ENCODE data around the gene KRTAP5-6.

KRTAP5-6 gene

DNA sequence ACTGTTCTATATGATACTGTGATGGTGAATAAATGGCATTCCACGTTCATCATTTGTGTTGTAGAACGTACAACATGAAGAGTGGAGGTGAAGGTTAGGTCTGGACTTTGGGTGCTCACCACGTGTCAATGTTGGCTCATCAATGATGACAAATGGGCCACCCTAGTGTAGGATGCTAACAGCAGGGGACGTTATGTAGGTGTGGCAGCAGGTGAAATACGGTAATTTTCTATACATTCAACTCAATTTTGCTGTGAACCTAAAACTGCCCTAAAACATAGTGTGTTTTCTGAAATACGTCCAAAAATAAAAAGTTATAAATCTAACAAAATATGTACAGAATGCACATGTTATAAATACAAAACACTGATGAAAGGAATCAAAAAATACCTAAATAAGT, 6.2 kb downstream of the KRTAP5-6 start:
- DNase-seq = no peak

DNA sequence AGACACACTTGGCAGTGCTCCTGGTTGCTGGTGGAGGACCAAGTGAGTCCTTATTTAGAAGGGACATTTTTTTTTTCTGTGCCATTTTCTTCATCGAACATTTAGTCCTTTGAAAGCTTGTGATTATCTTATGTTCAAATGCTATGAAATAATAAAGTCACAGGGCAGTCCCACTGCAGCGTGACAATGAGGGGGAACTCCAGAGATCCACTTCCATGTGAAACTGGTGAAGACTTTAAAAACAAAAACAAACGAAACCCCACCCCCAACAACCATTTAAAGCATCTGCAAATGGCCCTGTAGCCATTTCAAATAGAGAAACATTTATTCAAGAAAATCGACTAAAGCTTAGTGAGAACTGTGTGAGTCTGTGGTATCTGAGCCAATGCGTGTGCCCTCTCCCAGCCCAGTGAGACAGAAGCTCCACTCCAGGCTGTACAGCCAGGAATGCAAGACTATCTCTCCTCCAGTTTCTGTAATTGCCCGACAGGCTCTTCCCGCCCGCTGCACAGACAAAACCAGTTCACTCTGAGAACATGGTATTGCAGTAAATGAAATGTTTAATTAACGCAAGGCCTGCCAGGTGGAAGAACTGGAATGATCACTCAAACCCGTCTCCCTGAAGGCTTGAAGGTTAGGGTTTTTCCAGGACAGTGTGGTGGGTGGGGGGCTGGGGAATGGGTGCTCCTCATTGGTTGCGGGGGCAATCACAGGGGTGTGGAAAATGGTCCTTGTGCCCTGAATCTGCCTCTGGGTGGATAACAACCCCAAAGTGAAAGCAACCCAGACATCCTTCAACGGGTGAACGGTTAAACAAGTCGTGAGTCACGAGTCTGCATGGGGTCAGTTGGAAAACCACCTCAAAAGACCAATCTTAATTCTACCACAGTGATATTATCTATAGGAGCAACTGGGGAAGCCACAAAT, 8.4 kb downstream of the KRTAP5-6 start:
- DNase-seq = no peak

DNA sequence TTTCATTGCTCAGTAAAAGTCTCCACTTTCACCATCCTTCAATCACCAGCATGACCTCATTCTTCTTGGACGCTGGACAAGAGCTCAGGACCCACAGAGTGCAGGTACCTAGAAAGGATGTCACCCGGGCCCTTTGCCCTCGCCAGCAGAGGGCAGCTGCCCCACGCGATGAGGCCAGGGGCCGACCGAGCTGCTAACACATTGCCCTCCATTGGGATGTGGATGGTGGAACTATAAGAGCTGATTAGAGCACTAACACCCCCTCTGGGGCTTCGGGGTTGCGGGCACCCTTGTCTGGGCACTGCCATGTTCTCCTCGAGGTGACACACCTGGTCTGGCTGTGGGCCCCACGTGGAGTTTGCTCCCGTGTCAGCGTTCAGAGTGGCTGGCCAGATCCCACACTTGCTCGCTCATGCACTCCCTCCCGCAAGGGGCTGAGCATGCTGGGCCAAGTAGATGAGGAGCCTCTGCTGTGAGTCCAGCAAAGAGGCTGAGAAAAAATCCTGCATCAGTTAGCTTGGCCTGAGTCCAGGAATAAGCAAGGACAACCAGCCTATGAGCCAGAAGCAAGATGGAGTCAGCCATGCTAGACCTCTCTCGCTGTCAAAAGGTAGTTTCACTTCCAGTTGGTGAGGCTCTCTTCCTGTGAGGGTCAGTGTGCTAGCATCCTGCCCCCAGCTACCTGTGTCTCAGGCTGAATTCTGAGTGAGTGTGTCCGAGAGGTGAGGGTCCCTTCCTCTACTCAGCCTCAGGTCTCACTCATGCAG, 9.8 kb downstream of the KRTAP5-6 start:
- DNase-seq = no peak

DNA sequence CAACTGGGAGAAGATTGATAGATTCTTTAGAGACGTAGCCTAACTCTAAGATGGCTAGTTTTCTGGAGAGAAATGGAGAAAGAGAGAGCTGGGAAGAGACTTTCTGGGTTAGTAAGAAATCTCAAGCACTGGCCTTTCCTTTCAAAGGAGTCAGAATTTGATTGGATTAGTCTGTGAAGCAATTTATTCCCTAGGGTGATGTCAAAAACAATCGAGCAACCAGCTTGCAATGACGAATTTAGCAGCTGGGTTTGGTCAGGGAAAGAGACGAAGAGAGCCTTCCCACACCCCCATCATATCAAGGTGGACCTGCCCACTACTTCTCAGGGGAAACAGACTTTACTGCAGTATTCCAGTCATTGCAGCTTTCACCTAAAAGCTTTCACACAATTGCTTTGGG, 10.8 kb downstream of the KRTAP5-6 start:
- no peak for DNase-seq

DNA sequence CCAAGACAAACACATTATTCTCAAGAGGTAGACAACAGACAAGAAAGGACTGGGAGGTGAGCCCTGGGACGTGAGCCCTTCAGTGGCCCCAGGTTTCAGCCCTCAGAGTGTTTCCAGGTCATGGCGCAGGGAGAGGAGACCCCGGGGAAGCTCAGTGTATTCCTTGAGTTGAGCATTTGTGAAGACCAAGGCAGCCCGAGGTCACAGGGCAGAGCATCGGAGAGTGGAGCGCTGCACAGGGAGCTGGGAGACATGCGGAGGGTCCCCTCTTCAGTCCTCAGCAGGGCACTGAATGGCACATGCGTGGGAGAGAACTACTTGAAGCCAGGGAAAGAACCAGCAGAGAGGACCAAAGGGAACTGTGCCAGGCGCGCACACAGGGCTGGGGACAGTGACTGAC, 11.7 kb downstream of the KRTAP5-6 start:
- no peak for DNase-seq

DNA sequence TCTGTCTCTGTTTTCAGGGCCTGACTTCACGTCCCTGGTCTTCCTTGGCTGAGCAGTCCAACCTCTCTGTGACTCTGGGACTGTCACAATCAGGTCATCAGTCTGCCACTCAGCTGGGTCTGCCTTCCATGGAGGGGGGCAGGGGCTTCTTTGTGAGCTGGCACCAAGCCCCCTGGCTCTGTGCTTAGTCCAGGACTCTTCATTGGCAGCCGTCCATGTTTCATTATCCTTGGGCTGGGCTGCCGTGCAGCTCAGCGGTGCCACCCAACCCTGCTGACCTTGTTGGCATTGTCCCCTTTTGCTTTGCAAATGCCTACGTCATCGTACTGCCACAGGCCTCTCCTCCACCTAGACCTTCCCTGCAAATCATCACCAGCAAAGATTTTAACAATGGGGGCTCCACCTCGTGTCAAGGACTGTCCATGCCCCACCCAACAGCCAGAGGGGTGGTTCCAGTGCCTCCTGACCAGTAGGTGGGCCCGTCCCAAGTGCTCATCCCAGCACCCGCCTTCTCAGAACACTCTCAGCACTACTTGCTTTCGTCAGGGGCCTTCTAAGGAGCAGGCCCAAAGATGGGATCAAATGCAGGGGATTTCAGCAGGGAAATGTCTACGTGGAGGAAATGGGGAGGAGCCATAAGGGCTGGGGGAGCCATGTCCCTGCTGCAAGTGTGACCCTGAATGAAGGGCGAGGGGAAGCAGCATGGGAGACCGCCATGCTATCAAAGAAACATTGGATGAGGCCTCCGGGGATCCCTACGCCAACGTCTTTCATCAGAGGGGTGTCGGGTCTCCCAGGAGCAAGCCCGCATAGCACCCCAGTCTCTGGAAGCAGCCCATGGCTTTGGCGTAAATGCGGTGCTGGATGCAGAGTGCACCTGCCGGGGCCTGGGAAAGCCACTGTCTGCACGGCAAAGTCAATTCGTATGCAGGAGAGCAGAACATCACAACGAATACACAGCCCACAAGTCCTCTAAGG, 18.2 kb downstream of the KRTAP5-6 start:
- no peak for DNase-seq

DNA sequence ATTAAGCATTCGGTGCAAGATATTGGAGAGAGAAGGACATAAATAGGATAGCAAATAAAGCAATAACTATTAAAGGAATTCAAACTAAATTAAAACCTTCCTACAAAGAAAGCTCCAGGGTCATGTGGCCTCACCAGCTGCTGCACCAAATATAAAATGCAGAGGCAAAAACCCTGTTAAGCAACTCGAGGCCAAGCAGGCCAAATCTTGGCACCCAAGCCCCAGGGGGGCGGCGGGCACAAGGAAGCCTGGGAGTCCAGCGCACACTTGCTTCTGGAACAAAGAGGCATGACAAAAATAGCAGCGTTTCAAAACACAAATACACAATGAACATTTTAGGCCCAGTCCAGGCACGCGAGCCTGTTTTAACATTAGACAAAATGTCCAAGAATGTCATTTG, 20.8 kb downstream of the KRTAP5-6 start:
- no peak for DNase-seq

DNA sequence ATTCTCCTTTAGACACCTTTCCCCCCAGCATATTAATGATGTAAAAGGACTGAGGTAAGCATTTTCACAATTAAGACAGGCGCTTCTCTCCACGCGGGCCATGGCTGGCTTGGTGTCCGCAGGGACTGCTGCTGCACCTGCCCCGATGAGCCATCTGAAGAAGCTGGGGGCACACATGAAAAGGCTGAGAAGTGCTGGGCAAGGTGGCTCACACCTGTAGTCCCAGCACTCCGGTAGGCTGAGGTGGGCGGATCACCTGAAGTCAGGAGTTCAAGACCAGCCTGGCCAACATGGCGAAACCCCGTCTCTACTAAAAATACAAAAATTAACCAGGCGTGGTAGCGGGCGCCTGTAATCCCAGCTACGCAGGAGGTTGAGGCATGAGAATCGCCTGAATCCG, 21.3 kb downstream of the KRTAP5-6 start:
- no peak for DNase-seq

DNA sequence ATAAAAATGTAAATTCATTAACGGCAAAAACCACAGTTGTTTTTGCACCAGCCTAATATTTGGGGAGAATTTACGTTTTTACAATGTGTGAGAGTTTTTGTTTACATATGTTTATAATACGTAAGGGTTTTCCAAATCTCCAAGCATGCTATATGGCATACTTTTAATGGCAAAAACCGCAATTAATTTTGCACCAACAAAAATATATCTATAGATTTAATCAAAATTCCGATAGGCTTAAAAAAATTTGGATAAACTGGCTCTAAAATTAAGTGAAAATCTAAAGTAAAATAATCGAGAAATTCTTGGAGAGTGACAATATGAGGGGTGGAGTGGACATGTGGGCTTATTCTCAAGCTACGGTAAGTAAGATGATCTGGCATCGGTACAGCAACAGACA, 22.8 kb downstream of the KRTAP5-6 start:
- DNase-seq = no peak

DNA sequence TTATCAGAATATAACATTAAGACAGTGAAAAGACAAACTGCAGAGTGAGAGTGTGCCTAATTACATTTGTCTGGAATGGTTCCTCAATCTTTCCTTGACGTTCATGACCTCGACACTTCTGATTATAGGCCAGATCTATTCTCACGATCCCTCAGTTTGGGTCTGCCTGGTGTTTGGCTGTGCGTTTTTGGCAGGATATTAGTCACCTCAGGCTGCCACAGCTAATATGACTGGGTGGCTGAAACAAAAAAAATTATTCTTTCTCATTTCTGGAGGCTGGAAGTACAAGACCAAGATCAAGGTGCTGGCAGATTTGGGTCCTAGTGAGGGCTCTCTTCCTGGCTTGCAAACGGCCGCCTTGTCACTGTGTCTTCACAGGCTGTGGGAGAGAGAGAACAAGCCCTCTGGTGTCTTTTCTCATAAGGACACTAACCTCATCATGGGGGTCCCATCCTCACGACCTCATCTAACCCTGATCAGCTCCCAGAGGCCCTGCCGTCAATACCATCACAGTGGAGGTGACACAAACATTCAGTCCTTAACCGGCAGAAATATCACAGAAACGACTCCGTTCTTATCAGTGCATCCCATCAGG, 30.2 kb downstream of the KRTAP5-6 start:
- DNase-seq = no peak

DNA sequence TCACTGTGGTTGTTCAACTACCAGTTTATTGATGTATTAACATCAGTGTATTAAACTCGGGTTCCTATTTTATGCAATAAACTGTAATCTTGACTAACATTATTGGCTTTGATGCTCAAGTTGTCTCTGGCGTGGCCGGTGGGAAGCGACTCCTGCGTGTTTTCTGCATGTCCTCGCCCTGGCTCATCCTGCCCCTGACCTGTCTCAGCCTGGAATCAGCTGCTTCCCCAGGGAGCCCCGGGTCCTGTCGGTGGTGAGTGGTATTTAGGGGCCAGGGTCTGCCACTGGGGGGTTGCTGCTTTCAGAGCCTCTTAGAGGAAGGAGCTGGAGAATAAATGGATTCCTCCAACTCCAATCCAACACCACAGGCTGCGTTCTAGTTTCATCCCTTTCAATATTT, 30.9 kb downstream of the KRTAP5-6 start:
- DNase-seq = no peak

DNA sequence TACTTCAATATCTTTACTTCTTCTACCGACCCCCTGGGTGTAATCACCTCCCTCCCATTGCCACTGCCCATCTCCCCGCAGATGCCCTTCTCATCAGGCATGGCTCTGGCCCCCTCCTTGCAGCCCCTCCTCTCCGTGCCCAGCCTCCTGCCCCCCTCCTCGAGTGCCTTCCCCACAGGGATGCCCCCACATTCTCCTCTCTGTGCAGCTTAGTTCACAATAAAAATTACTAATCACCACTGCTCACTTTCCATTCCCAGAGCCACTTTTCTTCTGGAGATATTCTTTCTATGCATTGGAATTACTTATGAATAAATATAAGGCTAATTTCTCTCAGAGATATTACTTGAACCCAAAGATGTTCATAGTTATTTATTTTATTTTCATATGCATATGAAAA, 31.3 kb downstream of the KRTAP5-6 start:
- no peak for DNase-seq

DNA sequence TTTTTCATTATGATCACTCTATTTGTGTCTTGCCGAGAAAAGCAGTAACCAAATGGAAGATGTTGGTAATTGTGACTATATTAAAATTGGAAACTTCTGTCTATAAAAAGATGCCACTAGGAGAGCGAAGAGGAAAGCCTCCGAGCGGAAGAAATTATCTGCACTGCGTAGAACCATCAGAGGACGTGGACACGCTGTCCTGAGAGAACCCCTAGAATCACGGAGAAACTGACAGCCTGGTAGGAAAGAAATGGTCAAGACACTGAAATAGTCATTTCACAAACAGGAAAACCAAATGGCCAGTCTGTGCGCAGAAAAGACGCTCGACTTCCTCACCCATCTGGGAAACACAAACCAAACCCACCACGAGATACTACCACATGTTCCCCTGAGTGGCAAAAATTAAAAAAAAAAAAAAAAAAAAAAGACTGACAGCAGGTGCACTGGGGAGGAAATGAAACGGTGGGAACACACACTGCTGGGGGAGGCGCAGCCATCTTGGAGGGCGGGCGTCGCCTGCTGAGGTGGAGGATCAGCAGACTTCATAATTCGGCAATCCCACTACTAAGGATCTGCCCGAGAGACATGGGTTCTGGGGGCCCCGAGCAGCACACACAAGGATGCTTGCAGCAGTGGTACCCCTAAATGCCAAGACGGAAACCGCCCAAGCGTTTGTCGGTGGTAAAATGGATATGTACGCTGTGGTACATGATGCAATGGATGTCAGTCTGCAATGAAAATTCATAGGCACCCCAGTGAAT, 32.1 kb downstream of the KRTAP5-6 start:
- no peak for DNase-seq

DNA sequence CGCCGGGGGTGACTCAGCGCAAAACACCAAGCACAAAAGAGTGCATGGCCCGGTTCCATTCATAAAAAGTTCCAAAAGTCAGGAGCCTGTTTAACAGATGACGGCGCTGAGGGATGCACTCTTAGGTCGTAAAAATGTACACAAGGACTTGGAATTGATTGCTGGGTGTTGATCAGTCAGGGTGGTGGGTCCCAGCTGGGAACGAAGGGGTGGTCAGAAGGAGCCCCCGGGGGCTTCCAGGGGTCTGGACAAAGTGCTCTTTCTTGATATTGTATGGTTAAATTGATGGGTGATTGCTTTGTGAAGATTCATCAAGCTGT, 32.7 kb downstream of the KRTAP5-6 start:
- no peak for DNase-seq

DNA sequence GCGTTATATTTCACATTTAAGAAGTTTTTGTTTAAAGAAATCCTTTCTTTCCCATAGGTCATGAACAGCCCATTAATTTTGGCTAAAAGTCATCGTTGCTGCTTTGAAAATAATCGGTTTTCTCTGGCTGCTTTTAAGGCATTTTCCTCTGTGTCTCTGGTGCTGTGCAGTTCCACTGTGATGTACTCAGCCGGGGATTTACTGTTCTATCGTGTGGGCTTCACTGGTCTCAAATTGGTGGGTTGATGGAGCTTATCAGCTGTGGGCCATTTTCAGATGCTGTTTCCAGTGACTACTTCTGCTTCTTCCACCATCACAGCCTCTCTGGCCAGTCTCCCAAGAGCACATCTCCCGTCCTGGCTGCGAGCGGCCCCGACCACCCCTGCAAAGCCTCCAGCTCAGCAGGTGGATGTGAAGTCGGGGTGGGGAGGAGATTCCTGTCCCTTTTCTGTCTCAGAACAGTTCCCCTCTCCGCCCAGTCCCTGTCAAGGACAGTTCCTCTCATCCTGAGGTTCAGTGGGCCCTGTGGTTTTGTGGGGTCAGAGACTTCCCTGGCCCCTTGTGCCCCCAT, 33.1 kb downstream of the KRTAP5-6 start:
- no peak for DNase-seq

DNA sequence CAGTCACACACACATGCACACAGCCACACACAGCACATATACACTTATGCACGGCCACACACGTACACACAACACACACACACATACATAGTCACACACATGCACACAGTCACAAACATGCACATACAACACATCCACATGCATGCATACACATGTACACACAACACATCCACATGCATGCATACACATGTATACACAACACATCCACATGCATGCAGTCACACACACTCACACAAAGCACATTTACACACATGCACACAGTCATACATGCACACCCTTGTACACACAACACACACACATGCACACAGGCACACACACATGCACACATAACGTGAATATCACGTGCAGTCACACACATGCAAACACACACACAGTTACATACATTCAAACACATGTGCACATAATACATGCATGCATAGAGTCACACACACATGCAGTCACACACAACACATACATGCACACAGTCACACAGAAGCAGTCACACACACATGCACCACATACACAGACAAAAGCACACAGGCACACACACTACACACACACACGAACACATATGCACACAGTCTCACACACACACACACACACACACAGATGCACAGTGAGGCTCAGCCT, 34.6 kb downstream of the KRTAP5-6 start:
- DNase-seq = no peak

DNA sequence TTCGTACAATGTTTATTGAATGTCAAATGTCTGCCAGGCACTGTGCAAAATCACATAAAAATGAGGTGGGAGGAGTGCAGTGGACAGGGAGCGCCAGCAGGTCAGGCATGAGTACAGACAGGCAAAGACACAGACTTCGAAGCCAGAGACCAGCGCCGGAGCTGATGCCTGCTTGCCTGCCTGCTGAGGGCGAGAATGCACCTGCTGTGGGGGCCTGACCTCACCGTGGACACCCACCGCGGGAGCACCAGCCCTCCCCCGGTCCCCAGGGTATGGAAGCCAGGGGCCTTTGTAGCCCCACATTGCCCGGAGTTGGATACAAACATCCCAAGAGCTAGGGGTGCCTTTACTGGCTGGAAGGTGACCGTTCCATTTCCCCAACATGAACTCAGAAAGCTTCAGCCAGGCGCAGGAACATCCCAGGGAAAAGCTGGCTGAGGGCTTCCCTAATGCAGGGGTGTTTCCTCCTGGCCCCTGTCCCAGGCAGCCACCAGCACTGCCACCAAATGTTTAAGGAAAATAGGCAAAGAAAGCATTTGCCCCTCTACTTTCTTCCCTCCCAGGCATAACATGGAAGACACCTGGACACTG, 35.5 kb downstream of the KRTAP5-6 start:
- no peak for DNase-seq

DNA sequence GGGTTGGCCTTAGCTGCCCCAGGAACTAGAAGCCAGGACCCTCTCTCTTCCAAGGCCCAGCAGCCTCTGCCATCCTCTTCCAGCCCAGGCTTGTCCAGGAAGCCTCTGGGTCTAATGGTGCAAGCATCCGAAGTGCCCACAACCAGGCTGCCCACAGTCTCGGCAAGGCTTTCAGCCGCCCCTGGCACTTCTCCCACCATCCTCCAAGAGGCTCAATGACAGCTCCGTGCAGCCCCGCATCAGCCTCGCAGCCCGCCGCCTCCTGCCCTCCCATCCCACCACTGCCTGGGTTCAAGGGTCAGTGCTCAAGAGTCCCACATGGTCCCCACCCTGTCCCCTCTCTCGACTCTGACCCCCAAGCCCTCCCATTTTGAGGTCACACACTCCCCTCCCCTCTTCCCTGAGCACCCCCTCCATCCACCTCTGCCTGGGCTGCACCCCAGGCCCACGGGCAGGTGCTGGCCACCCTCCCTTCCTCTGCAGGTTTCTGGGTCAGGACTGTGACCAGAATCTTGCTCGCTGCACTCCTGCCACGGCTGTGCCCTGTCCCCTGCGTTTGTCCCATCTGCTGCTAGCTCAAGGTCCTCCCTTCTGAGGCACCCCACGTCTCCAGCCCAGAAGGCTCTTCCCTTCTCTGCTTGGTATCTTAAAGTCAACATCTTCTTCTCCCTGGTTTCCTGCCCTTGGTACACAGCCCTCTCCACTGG, 36.2 kb downstream of the KRTAP5-6 start:
- no peak for DNase-seq

DNA sequence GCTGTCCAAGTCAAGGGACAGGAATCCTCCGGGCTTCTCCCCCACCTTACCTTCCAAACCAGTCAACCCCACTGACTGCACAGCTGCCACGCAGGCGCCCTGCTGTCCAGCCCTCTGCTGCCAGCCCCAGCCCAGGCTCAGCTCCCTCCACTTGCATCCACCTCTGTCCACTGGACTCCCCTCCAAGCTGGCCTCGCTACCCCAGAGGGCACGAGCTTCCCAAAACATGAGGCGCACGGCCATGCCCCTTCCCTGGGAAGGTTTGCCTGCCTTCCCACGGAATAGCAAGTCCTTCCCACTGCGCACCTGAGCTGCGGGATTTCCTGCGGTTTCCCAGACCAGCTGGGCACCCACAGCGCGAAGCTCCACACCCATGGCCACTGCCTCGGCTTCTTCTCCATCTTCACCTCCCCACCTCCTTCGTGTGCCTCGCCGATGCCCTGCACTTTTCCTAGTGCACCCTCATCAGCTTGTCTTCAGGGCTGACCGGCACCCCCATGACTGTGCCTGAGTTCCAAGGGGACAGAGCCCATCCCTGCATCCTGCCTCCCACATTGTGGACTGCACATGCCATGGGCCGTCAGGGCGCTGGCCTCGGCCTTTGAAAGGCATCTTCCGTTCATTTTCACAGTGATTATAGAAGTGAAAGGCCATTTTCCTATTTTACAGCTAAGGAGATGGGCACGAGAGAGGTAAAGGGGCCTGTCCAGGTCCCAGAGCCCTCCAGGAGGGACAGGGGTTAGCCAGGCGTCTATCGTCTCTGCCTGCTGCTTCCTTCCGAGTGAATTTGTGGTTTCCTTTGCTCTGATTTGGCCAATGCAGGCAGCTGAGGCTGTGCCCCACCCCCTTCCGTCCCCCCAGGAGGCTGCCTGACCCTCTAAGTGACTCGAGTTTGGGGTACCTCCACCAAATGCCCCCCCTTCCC, 37.0 kb downstream of the KRTAP5-6 start:
- no peak for DNase-seq

Measured in NCI-H1694 (cell line).